NOMO-1 (cell line): Measurements from ENCODE around the gene TBC1D2B.

Experiments
- DNase-seq, 2 experiments: peaks; one replicate each; lab custom pipeline; 2025; ENCODE audit not compliant: unreplicated experiment in 2 of 2; lab: John Stamatoyannopoulos, UW

Gene TBC1D2B

DNA sequence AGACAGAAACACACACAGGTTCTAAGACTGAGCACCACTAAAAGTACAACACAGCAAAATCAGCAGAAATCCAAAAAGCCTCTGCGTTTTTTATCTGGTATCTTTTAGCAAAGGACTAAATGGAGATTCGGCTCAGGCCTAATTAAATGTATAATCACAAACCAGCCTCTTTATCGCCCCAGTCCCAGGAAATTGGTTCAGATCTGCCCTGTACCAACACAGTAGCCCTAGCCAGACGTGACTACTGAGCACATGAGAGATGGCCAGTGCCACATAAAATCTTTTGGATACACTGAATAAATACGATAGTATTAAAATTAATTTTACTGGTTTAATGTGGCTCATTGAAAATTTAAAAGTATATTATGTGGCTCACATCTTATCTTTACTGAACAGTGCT lies 19.7 kb downstream of the TBC1D2B start:
- DNase-seq: no peak

DNA sequence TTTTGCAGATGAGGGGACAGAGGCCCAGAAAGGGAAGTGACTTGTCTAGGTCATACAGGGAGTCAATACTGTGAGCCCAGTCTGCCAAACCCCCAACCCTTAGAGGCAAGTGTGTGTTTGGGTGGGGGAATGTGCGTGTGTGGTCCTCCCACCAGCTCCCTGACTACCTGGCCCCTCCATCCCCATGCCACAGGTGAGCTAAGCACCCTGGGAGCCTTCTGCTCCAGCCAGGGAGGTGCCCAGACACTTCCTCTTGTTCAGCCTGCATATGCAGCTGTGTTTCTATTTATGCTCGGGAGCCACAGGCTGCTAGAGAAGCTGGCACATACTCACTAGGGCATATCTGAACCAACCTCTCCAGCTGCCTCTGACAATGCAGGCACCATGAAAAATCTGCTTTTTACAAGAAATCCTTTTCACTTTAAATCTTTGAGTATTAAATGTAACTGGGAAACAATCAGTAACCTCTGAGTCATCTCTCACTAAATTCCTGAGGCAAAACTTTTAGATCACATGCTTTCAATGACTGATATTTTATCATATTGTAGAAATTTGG lies 20.7 kb downstream of the TBC1D2B start:
- DNase-seq: peak in 1 of 2 experiments; percentile 45

DNA sequence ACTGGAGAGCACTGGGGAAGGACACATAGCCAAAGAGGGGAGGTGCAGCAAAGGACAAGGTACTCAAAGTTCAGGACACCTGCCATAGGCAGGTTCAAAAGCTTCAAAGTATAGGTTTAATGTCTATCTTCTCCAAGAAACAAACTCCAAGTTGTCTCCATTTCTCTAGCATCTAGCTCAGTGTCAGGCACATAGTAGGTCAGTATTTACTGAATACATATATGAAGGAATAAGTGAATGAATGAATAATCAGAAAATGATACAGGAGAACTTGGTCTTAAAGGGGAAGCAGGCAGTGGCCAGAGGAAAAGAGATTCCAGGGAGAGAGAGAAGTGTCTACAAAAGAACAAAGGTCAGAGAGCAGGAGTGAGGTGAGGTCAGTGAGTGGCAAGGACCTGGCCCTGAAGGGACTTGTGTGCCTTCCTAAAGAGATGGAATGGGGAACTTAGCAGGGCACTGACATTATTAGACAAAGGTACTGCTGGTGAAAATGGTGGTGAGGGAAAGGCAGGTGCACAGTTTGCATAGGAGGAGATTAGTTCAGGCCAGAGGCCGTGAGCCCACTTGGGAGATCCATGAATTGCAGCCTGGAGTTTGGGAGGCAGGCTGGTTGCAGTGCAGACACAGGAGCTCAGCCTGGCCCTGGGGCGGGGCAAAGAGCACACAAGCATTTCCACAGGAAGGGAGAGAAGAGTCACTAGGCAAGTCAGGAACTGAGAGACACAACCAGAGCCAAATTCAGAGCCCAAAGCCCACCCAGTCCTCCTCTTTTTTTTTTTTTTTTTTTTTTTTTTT lies 21.4 kb downstream of the TBC1D2B start:
- no peak for DNase-seq

DNA sequence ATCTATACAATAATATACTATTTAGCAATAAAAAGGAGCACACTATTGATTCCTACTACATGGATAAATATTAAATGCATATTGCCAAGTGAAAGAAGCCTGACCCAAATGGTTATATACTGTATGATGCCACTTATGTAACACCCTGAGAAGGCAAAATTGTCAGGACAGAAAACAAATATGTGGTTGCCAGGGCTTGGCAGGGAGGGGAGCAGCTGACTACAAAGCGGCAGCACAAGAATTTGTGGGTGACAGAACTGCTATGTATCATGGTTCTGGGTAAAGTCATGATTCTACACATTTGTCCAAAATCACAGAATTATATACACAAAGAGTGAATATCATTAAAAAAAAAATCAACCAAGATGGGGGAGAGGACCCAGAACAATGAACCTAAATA lies 22.5 kb downstream of the TBC1D2B start:
- DNase-seq: no peak

GRCh38 chr15:78054518-78054917 lies 23.0 kb downstream of the TBC1D2B start:
- no peak for DNase-seq

DNA sequence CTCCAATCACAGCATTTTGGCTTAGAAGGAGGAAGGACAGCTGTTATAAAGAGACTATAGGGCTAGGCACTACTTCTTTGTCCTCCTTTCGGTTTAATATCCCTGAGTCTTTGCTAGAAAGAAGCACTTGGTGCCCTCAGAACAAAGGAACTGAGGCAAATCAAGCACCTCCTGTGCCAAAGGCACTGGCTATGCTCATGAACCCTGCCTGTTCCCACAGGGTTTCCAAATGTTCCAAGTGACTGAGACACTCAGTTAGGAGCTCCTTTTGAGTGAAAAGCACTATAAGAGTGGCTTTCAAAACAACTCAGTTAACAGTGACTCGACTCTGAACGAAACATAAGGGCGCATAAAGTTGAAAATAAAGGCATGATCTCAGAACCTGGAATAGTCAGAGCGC lies 25.0 kb downstream of the TBC1D2B start:
- no peak for DNase-seq

- peak in 1 of 2 experiments; percentile 7 for DNase-seq
These were observed 25.5 kb downstream of the TBC1D2B start for GRCh38 chr15:78052001-78052401.

GRCh38 chr15:78051596-78051995 lies 25.9 kb downstream of the TBC1D2B start:
- no peak for DNase-seq

DNA sequence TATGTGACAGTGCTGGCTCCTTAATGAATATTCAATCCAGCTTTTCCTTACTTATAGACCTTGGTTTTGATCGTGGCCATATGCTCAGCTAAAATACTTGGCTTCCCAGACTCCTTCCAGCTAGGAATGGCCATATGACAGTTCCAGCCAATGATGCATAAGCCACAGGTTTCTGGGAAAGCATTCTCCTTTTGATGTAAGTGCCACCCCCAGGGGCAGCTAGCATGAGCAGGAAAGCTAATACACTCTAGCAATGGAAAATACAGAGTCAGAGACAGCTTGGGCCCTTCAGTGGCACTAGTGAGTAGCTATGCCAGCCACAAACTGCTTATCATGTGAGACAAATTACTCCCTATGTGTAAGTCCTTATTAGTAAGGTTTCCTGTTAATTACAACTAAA lies 26.7 kb downstream of the TBC1D2B start:
- DNase-seq: no peak

DNA sequence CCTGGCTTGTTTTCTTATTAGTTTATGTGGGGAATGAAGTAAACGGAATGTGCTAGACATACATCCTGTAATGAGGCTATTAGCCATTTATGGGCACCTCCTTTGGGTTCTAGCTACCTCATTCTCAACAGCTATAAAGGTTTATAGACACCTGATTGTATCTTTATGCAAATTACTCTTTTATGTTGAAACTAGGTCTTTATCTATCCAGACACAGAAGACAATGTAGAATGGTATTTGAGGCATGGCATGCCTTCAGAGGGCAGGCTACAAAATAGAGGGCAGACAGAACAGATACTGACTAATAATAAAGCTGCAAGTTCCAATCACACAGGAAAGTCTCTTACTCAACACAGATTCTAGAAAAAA lies 27.1 kb downstream of the TBC1D2B start:
- DNase-seq: no peak

DNA sequence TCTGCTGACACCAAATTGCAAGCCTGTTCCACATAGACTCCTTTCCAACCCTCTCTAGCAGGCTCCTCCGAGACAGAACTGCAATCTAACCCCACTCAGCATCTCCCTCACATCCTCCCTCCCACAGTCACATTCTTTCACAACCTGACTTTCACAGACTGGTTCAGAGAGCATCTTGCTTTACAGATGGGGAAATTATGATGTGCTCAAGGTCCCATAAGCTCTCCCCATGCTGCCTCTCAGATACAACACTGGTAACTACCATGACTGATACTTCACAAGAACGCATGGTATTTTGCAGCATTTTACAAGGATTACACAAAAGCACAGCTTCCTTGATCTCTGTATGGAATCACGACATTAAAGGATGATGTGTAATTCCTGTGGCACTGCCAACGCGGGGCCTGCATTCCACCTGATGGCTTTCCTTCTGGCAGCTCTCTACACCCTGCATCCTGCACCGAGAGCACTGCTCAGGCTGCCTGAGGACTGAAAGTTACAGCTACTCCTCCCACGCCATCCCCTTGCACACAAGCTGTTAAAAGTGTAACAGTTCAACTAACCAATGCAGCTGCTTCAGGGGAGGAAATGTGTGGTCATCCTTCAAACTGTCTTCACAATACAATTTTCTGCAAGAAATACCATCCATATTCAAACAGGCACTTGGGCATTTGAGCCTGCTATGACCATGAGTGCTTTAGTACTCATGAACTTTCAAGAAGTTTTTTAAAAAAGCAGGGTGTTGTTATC lies 27.6 kb downstream of the TBC1D2B start:
- peak; percentile 52 to 60 for DNase-seq

GRCh38 chr15:78048628-78048920 lies 28.9 kb downstream of the TBC1D2B start:
- DNase-seq: no peak

- DNase-seq: peak; percentile 79 to 82
These were observed 29.5 kb downstream of the TBC1D2B start for GRCh38 chr15:78047761-78048627.

DNA sequence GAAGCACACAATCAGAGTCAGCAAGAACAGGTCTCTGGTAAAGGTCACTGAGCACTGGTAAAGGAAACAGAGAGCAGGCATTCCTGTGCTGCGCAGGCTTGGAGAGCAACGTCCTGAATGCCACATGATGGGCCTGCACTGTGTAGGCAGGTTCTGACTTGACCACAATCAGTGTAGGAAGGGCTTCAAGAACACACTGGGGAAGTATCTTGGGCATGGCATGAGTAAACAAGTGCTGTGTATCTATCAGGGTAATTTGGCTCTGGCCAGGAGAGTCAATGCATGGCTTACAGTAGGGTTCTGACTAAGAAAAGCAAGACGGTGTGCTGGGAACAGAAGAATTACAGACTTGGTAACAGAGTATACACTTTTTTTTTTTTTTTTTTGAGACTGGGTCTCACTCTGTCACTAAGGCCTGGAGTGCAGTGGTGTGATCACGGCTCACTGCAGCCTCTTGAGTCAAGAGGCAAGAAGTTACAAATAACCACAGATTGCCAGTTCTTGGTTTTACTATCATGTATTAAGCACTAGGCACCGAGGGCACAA lies 30.6 kb downstream of the TBC1D2B start:
- DNase-seq: no peak

DNA sequence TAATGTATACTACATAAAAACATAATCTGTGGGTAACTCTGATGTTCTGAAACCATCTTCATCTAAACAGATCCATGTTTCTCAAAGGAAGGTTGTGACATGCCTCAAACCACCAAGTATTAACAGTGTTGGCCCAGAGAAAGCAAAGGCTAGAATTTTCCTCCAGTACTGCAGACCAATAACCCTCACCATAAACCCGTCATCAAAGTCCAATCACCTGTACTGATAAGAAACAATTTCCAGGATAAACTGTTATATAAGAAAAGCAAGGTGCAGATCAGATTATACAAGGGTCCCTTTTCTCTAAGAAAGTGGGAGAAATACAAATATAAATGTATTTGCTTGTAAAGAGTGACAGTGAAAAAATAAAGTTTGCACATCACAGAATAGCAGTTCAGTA lies 32.3 kb downstream of the TBC1D2B start:
- DNase-seq: peak in 1 of 2 experiments; percentile 10

- DNase-seq: peak in 1 of 2 experiments; percentile 64
These were observed 32.9 kb downstream of the TBC1D2B start for GRCh38 chr15:78044407-78045155.

- no peak for DNase-seq
These were observed 35.6 kb downstream of the TBC1D2B start for GRCh38 chr15:78041946-78042345.

DNA sequence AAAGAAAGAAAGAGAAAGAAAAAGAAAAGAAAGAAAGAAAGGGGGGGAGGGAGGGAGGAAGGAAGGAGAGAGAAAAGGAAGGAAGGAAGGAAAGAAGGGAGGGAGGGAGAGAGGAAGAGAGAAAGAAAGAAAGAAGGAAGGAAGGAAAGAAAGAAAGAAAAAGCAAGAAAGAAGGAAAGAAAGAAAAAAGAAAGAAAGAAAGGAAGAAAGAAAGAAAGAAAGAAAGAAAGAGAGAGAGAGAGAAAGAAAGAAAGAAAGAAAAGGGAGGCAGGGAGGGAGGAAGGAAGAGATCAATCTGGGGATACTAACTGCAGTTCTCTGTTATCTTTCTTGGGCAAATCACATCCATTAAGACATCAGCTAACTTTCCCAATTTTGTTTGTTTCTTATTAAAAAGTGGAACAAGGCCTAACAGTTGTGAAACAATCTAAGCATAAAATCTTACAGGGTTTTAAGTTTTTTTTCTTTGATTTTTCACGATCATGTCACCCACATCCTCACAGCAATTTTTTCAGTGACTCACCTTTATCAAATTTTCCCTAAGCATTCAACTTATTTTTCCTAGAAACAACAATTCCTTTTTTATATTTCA lies 36.8 kb downstream of the TBC1D2B start:
- peak in 1 of 2 experiments; percentile 17 for DNase-seq

GRCh38 chr15:78038585-78039247 lies 38.8 kb downstream of the TBC1D2B start:
- no peak for DNase-seq
